Mesenchymal stem cell (in vitro differentiated cells and primary cell): Measurements from ENCODE around the gene C1QA.

ENCODE experiments used
- DNase-seq: peaks from one replicate; pipeline ENCODE4 v3.0.0-alpha.2; 2013
- H2AFZ ChIP-seq: one replicate; pipeline ENCODE4 v1.6.1; 2013; ENCODE audit warnings: low read depth, mild to moderate bottlenecking, control low read depth, inconsistent platforms, low read length, moderate library complexity
- H2AK5ac ChIP-seq: 2 replicates; pipeline ENCODE4 v1.6.1; 2013; ENCODE audit warnings: low read length, moderate library complexity, mild to moderate bottlenecking, inconsistent platforms; ENCODE audit not compliant: severe bottlenecking
- H2BK120ac ChIP-seq: one replicate; pipeline ENCODE4 v1.6.1; 2013; ENCODE audit warnings: low read depth, mild to moderate bottlenecking, inconsistent platforms, low read length, moderate library complexity
- H2BK12ac ChIP-seq, 2 experiments: one replicate each; pipeline ENCODE4 v1.6.1; 2013; ENCODE audit warnings: inconsistent platforms in 2 of 2, low read length in 2 of 2, mild to moderate bottlenecking in 2 of 2, moderate library complexity in 2 of 2, control low read depth in 1 of 2
- H2BK15ac ChIP-seq: one replicate; pipeline ENCODE4 v1.6.1; 2013; ENCODE audit warnings: mild to moderate bottlenecking, low read depth, inconsistent platforms; ENCODE audit not compliant: poor library complexity, severe bottlenecking
- H2BK5ac ChIP-seq: 2 replicates; pipeline ENCODE4 v1.6.1; 2013; ENCODE audit warnings: low read depth, mild to moderate bottlenecking, low read length, control low read depth, inconsistent platforms; ENCODE audit not compliant: poor library complexity, severe bottlenecking
- H3K14ac ChIP-seq, 2 experiments: one replicate each; pipeline ENCODE4 v1.6.1; 2013; ENCODE audit warnings: inconsistent platforms in 2 of 2, low read length in 2 of 2, control low read depth in 1 of 2, mild to moderate bottlenecking in 1 of 2, moderate library complexity in 1 of 2
- H3K18ac ChIP-seq, 2 experiments: one replicate each; pipeline ENCODE4 v1.6.1; 2013; ENCODE audit warnings: inconsistent platforms in 2 of 2, low read length in 2 of 2, control low read depth in 1 of 2, low read depth in 1 of 2, mild to moderate bottlenecking in 1 of 2
- H3K23ac ChIP-seq, 2 experiments: one replicate each; pipeline ENCODE4 v1.6.1; 2013; ENCODE audit warnings: inconsistent platforms in 2 of 2, low read length in 2 of 2, mild to moderate bottlenecking in 2 of 2, moderate library complexity in 2 of 2, control low read depth in 1 of 2
- H3K27ac ChIP-seq: 2 replicates; pipeline ENCODE4 v1.5.1; 2013; ENCODE audit warnings: mild to moderate bottlenecking, moderate library complexity, low read length, control low read depth, inconsistent platforms; ENCODE audit not compliant: poor library complexity, severe bottlenecking
- H3K27me3 ChIP-seq, 2 experiments: 2 replicates each; pipeline versions ENCODE4 v1.6.1 to v1.7.0; 2013; ENCODE audit warnings: low read length in 2 of 2, mild to moderate bottlenecking in 2 of 2, moderate library complexity in 2 of 2, control low read depth in 1 of 2, inconsistent platforms in 1 of 2; ENCODE audit not compliant: control insufficient read depth in 1 of 2, insufficient read depth in 1 of 2
- H3K36me3 ChIP-seq, 2 experiments: 2 replicates each; pipeline versions ENCODE4 v1.6.1 to v1.7.0; 2013; ENCODE audit warnings: low read length in 2 of 2, control low read depth in 1 of 2, inconsistent platforms in 1 of 2, low read depth in 1 of 2, mild to moderate bottlenecking in 1 of 2; ENCODE audit not compliant: insufficient read depth in 2 of 2, control insufficient read depth in 1 of 2
- H3K4ac ChIP-seq, 2 experiments: one replicate each; pipeline ENCODE4 v1.6.1; 2013; ENCODE audit warnings: inconsistent platforms in 2 of 2, low read length in 2 of 2, mild to moderate bottlenecking in 2 of 2, moderate library complexity in 2 of 2, control low read depth in 1 of 2, low read depth in 1 of 2
- H3K4me1 ChIP-seq: 2 replicates; pipeline ENCODE4 v1.6.1; 2013; ENCODE audit warnings: low read depth, low read length, control low read depth; ENCODE audit not compliant: control insufficient read depth, insufficient read depth
- H3K4me2 ChIP-seq: 2 replicates; pipeline ENCODE4 v1.6.1; 2013; ENCODE audit warnings: low read length, mild to moderate bottlenecking, inconsistent platforms; ENCODE audit not compliant: poor library complexity, severe bottlenecking
- H3K4me3 ChIP-seq, 2 experiments: 2 replicates each; pipeline versions ENCODE4 v1.5.1 to v1.7.0; 2013; ENCODE audit warnings: low read length in 2 of 2, mild to moderate bottlenecking in 2 of 2, control low read depth in 1 of 2, low read depth in 1 of 2; ENCODE audit not compliant: insufficient read depth in 1 of 2
- H3K79me1 ChIP-seq: replicated peaks from 2 replicates; pipeline ENCODE4 v1.6.1; 2013; ENCODE audit warnings: mild to moderate bottlenecking, control low read depth, low read length, inconsistent platforms; ENCODE audit not compliant: poor library complexity, severe bottlenecking
- H3K9ac ChIP-seq: 2 replicates; pipeline ENCODE4 v1.7.0; 2013; ENCODE audit warnings: mild to moderate bottlenecking, low read length, moderate library complexity
- H3K9me3 ChIP-seq: 2 replicates; pipeline ENCODE4 v1.7.0; 2013; ENCODE audit warnings: mild to moderate bottlenecking, low read length; ENCODE audit not compliant: control insufficient read depth
- H4K8ac ChIP-seq: one replicate; pipeline ENCODE4 v1.6.1; 2013; ENCODE audit warnings: inconsistent platforms, mild to moderate bottlenecking, low read length, moderate library complexity
- H4K91ac ChIP-seq: one replicate; pipeline ENCODE4 v1.6.1; 2013; ENCODE audit warnings: mild to moderate bottlenecking, low read length, inconsistent platforms
- WGBS: methylation state at CpG from one replicate; pipeline ENCODE4 v1.1.7; 2013; ENCODE audit warnings: mixed read lengths; 5-methylcytosine and 5-hydroxymethylcytosine counted together

C1QA gene

GRCh38 chr1:22641247-22641646, 4.8 kb downstream of the C1QA start:
- Histone ChIP-seq H4K91ac (no peak overlapping the region), H2BK15ac (no peak overlapping the region), H3K79me1 (no peaks in the 10 kb centered on the region), H3K14ac (peak overlapping the region in 1 of 2 experiments; percentile 18), H2BK120ac (no peak overlapping the region), H4K8ac (no peak overlapping the region), H3K23ac (no peak overlapping the region), H3K27me3 (peaks cover 42 to 64% of the 10 kb centered on the region in 2 experiments), H3K36me3 (no peaks in the 10 kb centered on the region), H3K4ac (no peak overlapping the region), H3K4me3 (no peak overlapping the region), H2BK5ac (no peak overlapping the region), H3K27ac (no peak overlapping the region), H3K9ac (no peak overlapping the region), H3K4me1 (peaks cover 3% of the 10 kb centered on the region), H3K9me3 (no peaks in the 10 kb centered on the region), H3K18ac (no peak overlapping the region), H2AK5ac (no peak overlapping the region), H2BK12ac (no peak overlapping the region), H3K4me2 (no peak overlapping the region), H2AFZ (no peak overlapping the region)
- no peak for DNase-seq
- WGBS = 61% methylated on average over 8 of the region's 8 CpGs

GRCh38 chr1:22641906-22642636, 5.6 kb downstream of the C1QA start:
- no peak overlapping the region for H2BK120ac ChIP-seq
- peak overlapping the region in 1 of 2 experiments; percentile 49 for H3K4me3 ChIP-seq
- WGBS = 14% methylated on average over 9 of the region's 18 CpGs
- no peak overlapping the region for H2BK12ac ChIP-seq
- no peak overlapping the region for H3K23ac ChIP-seq
- H2BK5ac ChIP-seq = no peak overlapping the region
- H3K18ac ChIP-seq = no peak overlapping the region
- H3K36me3 ChIP-seq = no peaks in the 10 kb centered on the region
- H2AFZ ChIP-seq = no peak overlapping the region
- H3K4me1 ChIP-seq = peaks cover 3% of the 10 kb centered on the region
- H3K27ac ChIP-seq = no peak overlapping the region
- H2BK15ac ChIP-seq = peak overlapping the region; percentile 17
- no peak overlapping the region for H3K14ac ChIP-seq
- H4K8ac ChIP-seq = no peak overlapping the region
- peaks cover 37 to 56% of the 10 kb centered on the region in 2 experiments for H3K27me3 ChIP-seq
- DNase-seq = peak; percentile 56
- no peak overlapping the region for H2AK5ac ChIP-seq
- peak overlapping the region; percentile 32 for H4K91ac ChIP-seq
- peak overlapping the region; percentile 38 for H3K9ac ChIP-seq
- no peak overlapping the region for H3K4ac ChIP-seq
- no peaks in the 10 kb centered on the region for H3K9me3 ChIP-seq
- no peak overlapping the region for H3K4me2 ChIP-seq
- no peaks in the 10 kb centered on the region for H3K79me1 ChIP-seq

GRCh38 chr1:22643381-22643780, 7.0 kb downstream of the C1QA start, which contains the start of gene C1QC:
Gene C1QC, plus strand, starts transcription at chr1:22643633. Its CDS starts 391 bp downstream, at chr1:22644024.
- Histone ChIP-seq H3K4me1 (peaks cover 3% of the 10 kb centered on the region), H4K91ac (no peak within 1 kb of the TSS), H3K18ac (no peak within 1 kb of the TSS), H3K9ac (no peak within 1 kb of the TSS), H3K79me1 (no peaks in the 10 kb centered on the region), H2AK5ac (no peak within 1 kb of the TSS), H3K14ac (no peak within 1 kb of the TSS), H3K23ac (no peak within 1 kb of the TSS), H2BK15ac (no peak within 1 kb of the TSS), H3K4me3 (no peak within 1 kb of the TSS), H3K27me3 (peaks cover 31 to 52% of the 10 kb centered on the region in 2 experiments), H2BK12ac (no peak within 1 kb of the TSS), H2BK120ac (no peak within 1 kb of the TSS), H2BK5ac (no peak within 1 kb of the TSS), H3K9me3 (no peaks in the 10 kb centered on the region), H3K4me2 (no peak within 1 kb of the TSS), H3K27ac (no peak within 1 kb of the TSS), H3K36me3 (no peaks in the 10 kb centered on the region), H3K4ac (no peak within 1 kb of the TSS), H4K8ac (no peak within 1 kb of the TSS), H2AFZ (no peak within 1 kb of the TSS)
- 71% methylated on average over 8 of the region's 8 CpGs for WGBS
- DNase-seq = no peak

GRCh38 chr1:22643928-22644327, 7.5 kb downstream of the C1QA start:
- Histone ChIP-seq H3K4ac (no peak overlapping the region), H3K18ac (no peak overlapping the region), H4K8ac (no peak overlapping the region), H3K23ac (no peak overlapping the region), H2BK120ac (no peak overlapping the region), H3K27ac (no peak overlapping the region), H4K91ac (no peak overlapping the region), H3K36me3 (no peaks in the 10 kb centered on the region), H2AFZ (no peak overlapping the region), H3K9ac (no peak overlapping the region), H3K4me3 (no peak overlapping the region), H2BK12ac (no peak overlapping the region), H2BK5ac (no peak overlapping the region), H3K4me1 (peaks cover 3% of the 10 kb centered on the region), H3K79me1 (no peaks in the 10 kb centered on the region), H3K14ac (no peak overlapping the region), H2BK15ac (no peak overlapping the region), H3K27me3 (peaks cover 35 to 52% of the 10 kb centered on the region in 2 experiments), H2AK5ac (no peak overlapping the region), H3K9me3 (no peaks in the 10 kb centered on the region), H3K4me2 (no peak overlapping the region)
- no peak for DNase-seq
- 86% methylated on average over 12 of the region's 12 CpGs for WGBS
